Measurements from ENCODE around the gene NEAT1.
A peak's percentile ranks its signal among the peaks of the same experiment; 100 is the strongest.

Gene NEAT1

DNA sequence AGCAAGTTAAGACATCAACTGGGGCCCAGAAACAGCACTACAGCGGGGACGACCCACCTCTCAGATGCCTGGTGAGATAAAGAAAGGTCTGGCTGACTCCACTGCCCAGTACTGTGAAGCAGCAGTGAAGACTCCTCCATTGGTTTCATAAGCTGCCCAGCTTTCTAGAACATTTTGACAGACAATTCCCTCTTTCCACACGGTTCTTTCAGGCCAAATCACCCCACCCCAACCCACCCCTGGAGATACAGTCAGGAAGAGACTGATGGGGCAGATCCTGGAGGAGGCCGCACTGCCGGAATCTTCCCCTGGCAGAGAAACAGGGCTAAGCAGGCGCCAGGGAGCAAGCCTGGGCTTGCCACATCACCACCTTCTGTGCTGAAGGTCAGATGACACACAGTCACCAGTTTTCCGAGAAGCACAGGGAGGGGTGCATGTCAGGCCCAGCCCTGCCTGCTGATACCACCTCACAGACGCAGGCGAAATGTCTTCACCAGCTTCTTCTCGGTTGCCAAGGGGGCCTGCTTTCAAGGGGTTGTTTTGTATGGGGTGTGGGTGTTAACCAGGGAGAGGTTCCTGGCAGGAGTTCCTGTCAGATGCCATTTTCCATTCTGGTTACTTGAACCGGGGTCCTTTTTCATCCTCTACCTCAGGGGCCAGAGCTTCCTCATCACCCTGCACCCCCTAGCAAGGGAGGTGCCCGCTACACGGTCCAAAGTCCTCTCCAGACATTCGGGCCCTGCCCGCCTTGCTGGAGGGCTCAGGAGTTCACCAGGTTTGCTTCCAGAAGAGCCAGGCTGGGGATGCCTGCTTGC is 1.4 kb upstream of the NEAT1 start:
- H3K23ac ChIP-seq (ENCODE audit: low read length in 2 of 2), result no peak overlapping the region
- peak; percentile 100 for DNase-seq
- H3K79me1 ChIP-seq (replicated peaks; ENCODE audit: low read length, poor library complexity, severe bottlenecking), result no peaks in the 10 kb centered on the region
- peak overlapping the region in 1 of 2 experiments; percentile 77 for H3K4me3 ChIP-seq (ENCODE audit: insufficient read depth in 1 of 2, low read depth in 1 of 2, low read length in 2 of 2)
- peak overlapping the region; percentile 99 to 100 for H3K4ac ChIP-seq (ENCODE audit: low read depth in 1 of 2, low read length in 2 of 2)
- 16% methylated on average over 14 of the region's 15 CpGs for WGBS
- peak overlapping the region; percentile 79 for H3K4me2 ChIP-seq (ENCODE audit: low read length, poor library complexity, severe bottlenecking)
- peak overlapping the region; percentile 99 to 100 for H3K18ac ChIP-seq (ENCODE audit: low read depth in 1 of 2, low read length in 2 of 2)
- H2BK120ac ChIP-seq (ENCODE audit: low read depth, low read length), result peak overlapping the region; percentile 100
- no peaks in the 10 kb centered on the region for H3K9me3 ChIP-seq (ENCODE audit: control insufficient read depth, low read length)
- H3K9ac ChIP-seq (ENCODE audit: low read length), result peak overlapping the region; percentile 99
- no peak overlapping the region for H2AFZ ChIP-seq (ENCODE audit: low read depth, low read length)
- peak overlapping the region; percentile 95 to 99 for H2BK12ac ChIP-seq (ENCODE audit: low read length in 2 of 2)
- peak overlapping the region; percentile 99 for H2BK5ac ChIP-seq (ENCODE audit: low read depth, low read length, poor library complexity, severe bottlenecking)
- peak overlapping the region; percentile 98 for H4K8ac ChIP-seq (ENCODE audit: low read length)
- H3K14ac ChIP-seq (ENCODE audit: low read length in 2 of 2), result peak overlapping the region; percentile 84 to 92
- peaks cover 0 to 29% of the 10 kb centered on the region in 2 experiments for H3K36me3 ChIP-seq (ENCODE audit: control insufficient read depth in 1 of 2, insufficient read depth in 2 of 2, low read depth in 1 of 2, low read length in 2 of 2)
- H4K91ac ChIP-seq (ENCODE audit: low read length), result peak overlapping the region; percentile 100
- peak overlapping the region; percentile 100 for H2AK5ac ChIP-seq (ENCODE audit: low read length, severe bottlenecking)
- peaks cover 35% of the 10 kb centered on the region for H3K4me1 ChIP-seq (ENCODE audit: control insufficient read depth, insufficient read depth, low read depth, low read length)
- H3K27me3 ChIP-seq (ENCODE audit: control insufficient read depth in 1 of 2, insufficient read depth in 1 of 2, low read length in 2 of 2), result no peaks in the 10 kb centered on the region
- H2BK15ac ChIP-seq (ENCODE audit: low read depth, poor library complexity, severe bottlenecking), result peak overlapping the region; percentile 99
- H3K27ac ChIP-seq (ENCODE audit: low read length, poor library complexity, severe bottlenecking), result peak overlapping the region; percentile 100

DNA sequence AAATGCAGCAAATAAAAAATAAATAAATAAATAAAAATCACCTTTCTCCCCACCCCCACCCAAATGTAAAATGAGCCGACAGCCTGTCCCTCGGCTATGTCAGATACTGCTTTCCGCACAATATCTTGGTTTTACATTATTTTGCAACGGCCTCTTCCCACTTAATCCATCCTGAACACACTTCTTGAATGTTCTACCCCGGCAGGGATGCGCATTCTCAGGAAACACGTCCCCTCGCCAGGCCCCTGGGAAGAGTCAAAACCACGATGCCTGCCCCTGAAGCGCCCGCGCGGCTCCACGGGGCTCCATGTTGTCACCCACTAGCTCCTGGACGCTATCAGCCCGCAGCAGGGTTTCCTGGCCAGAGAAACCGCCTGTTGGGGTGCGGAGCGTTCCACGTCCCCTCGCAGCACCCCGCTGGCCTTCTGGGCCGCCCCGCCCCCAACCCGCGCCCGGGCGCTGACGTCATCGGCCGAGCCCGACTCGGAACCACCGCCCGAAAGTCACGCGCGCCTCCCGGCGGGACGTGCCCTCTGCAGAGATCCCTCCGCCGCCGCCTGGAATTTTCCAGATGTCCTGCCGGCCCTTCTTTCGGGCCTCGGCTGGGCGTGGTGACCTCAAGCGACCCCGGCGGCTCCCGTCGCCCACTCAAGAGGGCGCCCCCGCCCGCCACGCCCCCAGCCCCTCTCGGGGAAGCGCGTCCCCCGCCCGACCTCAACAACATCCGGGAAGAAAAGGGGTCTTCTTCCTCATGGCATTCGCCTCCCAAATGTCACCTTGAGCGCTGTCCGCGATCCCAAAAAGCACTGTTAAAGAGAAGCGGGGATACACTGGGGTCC is 585 bp upstream of the NEAT1 start:
- Histone ChIP-seq H4K91ac (ENCODE audit: low read length) (peak overlapping the region; percentile 100), H3K27ac (ENCODE audit: low read length, poor library complexity, severe bottlenecking) (peak overlapping the region; percentile 100), H3K4me1 (ENCODE audit: control insufficient read depth, insufficient read depth, low read depth, low read length) (peaks cover 29% of the 10 kb centered on the region), H3K27me3 (ENCODE audit: control insufficient read depth in 1 of 2, insufficient read depth in 1 of 2, low read length in 2 of 2) (no peaks in the 10 kb centered on the region), H2BK15ac (ENCODE audit: low read depth, poor library complexity, severe bottlenecking) (peak overlapping the region; percentile 99), H2BK5ac (ENCODE audit: low read depth, low read length, poor library complexity, severe bottlenecking) (peak overlapping the region; percentile 100), H2AK5ac (ENCODE audit: low read length, severe bottlenecking) (peak overlapping the region; percentile 100), H3K14ac (ENCODE audit: low read length in 2 of 2) (peak overlapping the region; percentile 45 to 92), H3K18ac (ENCODE audit: low read depth in 1 of 2, low read length in 2 of 2) (peak overlapping the region; percentile 99 to 100), H3K23ac (ENCODE audit: low read length in 2 of 2) (peak overlapping the region in 1 of 2 experiments; percentile 67), H3K9me3 (ENCODE audit: control insufficient read depth, low read length) (no peaks in the 10 kb centered on the region), H2BK120ac (ENCODE audit: low read depth, low read length) (peak overlapping the region; percentile 100), H3K4ac (ENCODE audit: low read depth in 1 of 2, low read length in 2 of 2) (peak overlapping the region; percentile 99 to 100), H3K4me2 (ENCODE audit: low read length, poor library complexity, severe bottlenecking) (peak overlapping the region; percentile 79), H3K79me1 (replicated peaks; ENCODE audit: low read length, poor library complexity, severe bottlenecking) (no peaks in the 10 kb centered on the region), H2BK12ac (ENCODE audit: low read length in 2 of 2) (peak overlapping the region; percentile 84 to 96), H2AFZ (ENCODE audit: low read depth, low read length) (no peak overlapping the region), H3K9ac (ENCODE audit: low read length) (peak overlapping the region; percentile 99), H3K36me3 (ENCODE audit: control insufficient read depth in 1 of 2, insufficient read depth in 2 of 2, low read depth in 1 of 2, low read length in 2 of 2) (peaks cover 2 to 38% of the 10 kb centered on the region in 2 experiments), H4K8ac (ENCODE audit: low read length) (peak overlapping the region; percentile 98), H3K4me3 (ENCODE audit: insufficient read depth in 1 of 2, low read depth in 1 of 2, low read length in 2 of 2) (peak overlapping the region; percentile 81 to 92)
- DNase-seq, result peak; percentile 97
- WGBS, result 1% methylated on average over 54 of the region's 68 CpGs

DNA sequence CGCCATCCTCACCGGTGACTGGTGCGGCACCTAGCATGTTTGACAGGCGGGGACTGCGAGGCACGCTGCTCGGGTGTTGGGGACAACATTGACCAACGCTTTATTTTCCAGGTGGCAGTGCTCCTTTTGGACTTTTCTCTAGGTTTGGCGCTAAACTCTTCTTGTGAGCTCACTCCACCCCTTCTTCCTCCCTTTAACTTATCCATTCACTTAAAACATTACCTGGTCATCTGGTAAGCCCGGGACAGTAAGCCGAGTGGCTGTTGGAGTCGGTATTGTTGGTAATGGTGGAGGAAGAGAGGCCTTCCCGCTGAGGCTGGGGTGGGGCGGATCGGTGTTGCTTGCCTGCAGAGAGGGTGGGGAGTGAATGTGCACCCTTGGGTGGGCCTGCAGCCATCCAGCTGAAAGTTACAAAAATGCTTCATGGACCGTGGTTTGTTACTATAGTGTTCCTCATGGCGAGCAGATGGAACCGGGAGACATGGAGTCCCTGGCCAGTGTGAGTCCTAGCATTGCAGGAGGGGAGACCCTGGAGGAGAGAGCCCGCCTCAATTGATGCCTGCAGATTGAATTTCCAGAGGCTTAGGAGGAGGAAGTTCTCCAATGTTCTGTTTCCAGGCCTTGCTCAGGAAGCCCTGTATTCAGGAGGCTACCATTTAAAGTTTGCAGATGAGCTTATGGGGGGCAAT is 1.1 kb downstream of the NEAT1 start:
- H3K23ac ChIP-seq (ENCODE audit: low read length in 2 of 2), result peak overlapping the region in 1 of 2 experiments; percentile 75
- peak overlapping the region; percentile 99 for H3K9ac ChIP-seq (ENCODE audit: low read length)
- no peak for DNase-seq
- H3K14ac ChIP-seq (ENCODE audit: low read length in 2 of 2), result peak overlapping the region in 1 of 2 experiments; percentile 96
- H3K4ac ChIP-seq (ENCODE audit: low read depth in 1 of 2, low read length in 2 of 2), result peak overlapping the region; percentile 6 to 42
- peak overlapping the region; percentile 80 for H4K8ac ChIP-seq (ENCODE audit: low read length)
- peak overlapping the region; percentile 54 for H2BK120ac ChIP-seq (ENCODE audit: low read depth, low read length)
- H3K9me3 ChIP-seq (ENCODE audit: control insufficient read depth, low read length), result no peaks in the 10 kb centered on the region
- peak overlapping the region; percentile 100 for H3K27ac ChIP-seq (ENCODE audit: low read length, poor library complexity, severe bottlenecking)
- H2AK5ac ChIP-seq (ENCODE audit: low read length, severe bottlenecking), result no peak overlapping the region
- H3K4me2 ChIP-seq (ENCODE audit: low read length, poor library complexity, severe bottlenecking), result peak overlapping the region; percentile 22
- no peak overlapping the region for H2AFZ ChIP-seq (ENCODE audit: low read depth, low read length)
- no peaks in the 10 kb centered on the region for H3K27me3 ChIP-seq (ENCODE audit: control insufficient read depth in 1 of 2, insufficient read depth in 1 of 2, low read length in 2 of 2)
- H3K18ac ChIP-seq (ENCODE audit: low read depth in 1 of 2, low read length in 2 of 2), result peak overlapping the region; percentile 97
- no peaks in the 10 kb centered on the region for H3K79me1 ChIP-seq (replicated peaks; ENCODE audit: low read length, poor library complexity, severe bottlenecking)
- H2BK5ac ChIP-seq (ENCODE audit: low read depth, low read length, poor library complexity, severe bottlenecking), result peak overlapping the region; percentile 75
- H2BK12ac ChIP-seq (ENCODE audit: low read length in 2 of 2), result no peak overlapping the region
- H4K91ac ChIP-seq (ENCODE audit: low read length), result peak overlapping the region; percentile 41
- peak overlapping the region; percentile 81 to 92 for H3K4me3 ChIP-seq (ENCODE audit: insufficient read depth in 1 of 2, low read depth in 1 of 2, low read length in 2 of 2)
- peaks cover 7 to 54% of the 10 kb centered on the region in 2 experiments for H3K36me3 ChIP-seq (ENCODE audit: control insufficient read depth in 1 of 2, insufficient read depth in 2 of 2, low read depth in 1 of 2, low read length in 2 of 2)
- no peak overlapping the region for H2BK15ac ChIP-seq (ENCODE audit: low read depth, poor library complexity, severe bottlenecking)
- H3K4me1 ChIP-seq (ENCODE audit: control insufficient read depth, insufficient read depth, low read depth, low read length), result peaks cover 13% of the 10 kb centered on the region
- WGBS, result 20% methylated on average over 18 of the region's 19 CpGs
